Tibial artery (tissue), 4 donors: ENCODE data around the gene KMT2C.

Experiments used
- DNase-seq, 2 donors: peaks; one replicate each; pipeline ENCODE4 v3.0.0-alpha.2; 2019
- H3K27ac ChIP-seq, 2 donors: fragments of 200-600 bp; sonication (generic) in 1 of 2; 1 replicate in 1 of 2; 2 replicates in 1 of 2; pipeline ENCODE4 v1.5.1; 2018 to 2019; ENCODE audit warnings: mild to moderate bottlenecking in 1 of 2
- H3K27me3 ChIP-seq, 2 donors: fragments of 200-600 bp; sonication (generic) in 1 of 2; one replicate each; pipeline versions ENCODE4 v1.5.1 to v1.6.0; 2016 to 2019
- H3K36me3 ChIP-seq, 3 donors: fragments of 200-600 bp; sonication (generic) in 2 of 3; one replicate each; pipeline ENCODE4 v1.5.1; 2016 to 2019; ENCODE audit warnings: mild to moderate bottlenecking in 2 of 3
- H3K4me1 ChIP-seq, 4 donors: fragments of 200-600 bp; sonication (generic) in 2 of 4; 1 replicate in 3 of 4; 2 replicates in 1 of 4; pipeline ENCODE4 v1.5.1; 2016 to 2019
- H3K4me3 ChIP-seq, 2 donors: fragments of 200-600 bp; sonication (generic) in 1 of 2; 1 replicate in 1 of 2; 2 replicates in 1 of 2; pipeline ENCODE4 v1.5.1; 2018 to 2019; ENCODE audit warnings: mild to moderate bottlenecking in 2 of 2
- H3K9me3 ChIP-seq, 3 donors: fragments of 200-600 bp; sonication (generic) in 1 of 3; one replicate each; pipeline ENCODE4 v1.5.1; 2016 to 2019
- intact Hi-C: fragments of 100-400 bp; cut with DNase I; formaldehyde crosslinking; loops from one replicate; pipeline ENCODE4 v1.15.0; 2023; ENCODE audit warnings: low total_unique reads
- TF ChIP-seq, protein P1 (sequence below), 2 experiments: fragments of 200-600 bp in 1 of 2; fragments of 450-650 bp in 1 of 2; IDR thresholded peaks; one replicate each; pipeline ENCODE4 v1.5.1; 2017 to 2019; ENCODE audit warnings: antibody characterized with exemption in 2 of 2, mild to moderate bottlenecking in 1 of 2, moderate library complexity in 1 of 2

Gene KMT2C

DNA sequence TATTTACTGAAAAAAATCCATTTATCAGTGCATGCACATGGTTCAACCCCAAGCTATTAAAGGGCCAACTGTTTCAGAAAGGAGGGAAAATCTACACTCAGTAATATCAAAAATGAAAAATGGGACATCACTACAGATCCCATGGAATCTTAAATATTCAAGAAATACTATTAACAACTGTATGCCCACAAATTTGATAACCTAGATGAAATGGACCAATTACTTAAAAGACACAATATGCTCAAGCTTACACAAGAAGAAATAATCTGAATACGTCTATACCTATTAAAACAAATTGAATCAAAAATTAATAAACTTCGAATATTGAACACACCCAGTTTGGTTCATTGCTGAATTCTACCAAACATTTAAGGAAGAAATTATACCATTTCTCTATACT is 87.9 kb downstream of the KMT2C start:
- Histone ChIP-seq H3K4me3 (no peak overlapping the region), H3K9me3 (peaks cover 0 to 6% (median 0%) of the 10 kb centered on the region in 3 donors), H3K27me3 (no peaks in the 10 kb centered on the region), H3K36me3 (peaks cover 0 to 30% (median 6%) of the 10 kb centered on the region in 3 donors), H3K4me1 (peaks cover 0 to under 1% (median 0%) of the 10 kb centered on the region in 4 donors), H3K27ac (no peak overlapping the region)
- TF ChIP-seq, protein P1, sequence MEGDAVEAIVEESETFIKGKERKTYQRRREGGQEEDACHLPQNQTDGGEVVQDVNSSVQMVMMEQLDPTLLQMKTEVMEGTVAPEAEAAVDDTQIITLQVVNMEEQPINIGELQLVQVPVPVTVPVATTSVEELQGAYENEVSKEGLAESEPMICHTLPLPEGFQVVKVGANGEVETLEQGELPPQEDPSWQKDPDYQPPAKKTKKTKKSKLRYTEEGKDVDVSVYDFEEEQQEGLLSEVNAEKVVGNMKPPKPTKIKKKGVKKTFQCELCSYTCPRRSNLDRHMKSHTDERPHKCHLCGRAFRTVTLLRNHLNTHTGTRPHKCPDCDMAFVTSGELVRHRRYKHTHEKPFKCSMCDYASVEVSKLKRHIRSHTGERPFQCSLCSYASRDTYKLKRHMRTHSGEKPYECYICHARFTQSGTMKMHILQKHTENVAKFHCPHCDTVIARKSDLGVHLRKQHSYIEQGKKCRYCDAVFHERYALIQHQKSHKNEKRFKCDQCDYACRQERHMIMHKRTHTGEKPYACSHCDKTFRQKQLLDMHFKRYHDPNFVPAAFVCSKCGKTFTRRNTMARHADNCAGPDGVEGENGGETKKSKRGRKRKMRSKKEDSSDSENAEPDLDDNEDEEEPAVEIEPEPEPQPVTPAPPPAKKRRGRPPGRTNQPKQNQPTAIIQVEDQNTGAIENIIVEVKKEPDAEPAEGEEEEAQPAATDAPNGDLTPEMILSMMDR (IDR thresholded peaks at IDR 0.05): no peak
- intact Hi-C loops: no loop called here
- no peak for DNase-seq

DNA sequence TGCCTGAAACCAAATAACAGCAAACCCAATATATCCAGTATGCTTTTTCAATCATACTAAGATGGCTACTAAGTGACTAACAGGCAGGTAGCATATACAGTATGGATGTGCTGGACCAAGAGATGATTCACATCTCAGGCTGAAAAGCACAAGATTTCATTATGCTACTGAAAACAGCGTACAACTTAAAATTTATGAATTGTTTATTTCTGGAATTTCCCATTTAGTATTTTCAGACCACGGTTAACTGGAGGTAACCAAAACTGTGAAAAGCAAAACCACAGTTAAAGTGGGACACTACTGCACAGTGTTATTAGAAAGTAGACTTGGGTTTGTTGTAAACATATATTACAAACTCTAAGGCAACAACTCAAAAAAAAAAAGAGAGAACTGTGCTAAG is 91.5 kb downstream of the KMT2C start:
- Histone ChIP-seq H3K27ac (no peak overlapping the region), H3K4me3 (no peak overlapping the region), H3K4me1 (peaks cover 0 to 25% (median 11%) of the 10 kb centered on the region in 4 donors), H3K9me3 (peaks cover 0 to 6% (median 0%) of the 10 kb centered on the region in 3 donors), H3K27me3 (no peaks in the 10 kb centered on the region), H3K36me3 (peaks cover 0 to 13% (median 2%) of the 10 kb centered on the region in 3 donors)
- TF ChIP-seq, protein P1 (IDR thresholded peaks at IDR 0.05): no peak
- intact Hi-C loops: no loop called here
- DNase-seq: no peak

DNA sequence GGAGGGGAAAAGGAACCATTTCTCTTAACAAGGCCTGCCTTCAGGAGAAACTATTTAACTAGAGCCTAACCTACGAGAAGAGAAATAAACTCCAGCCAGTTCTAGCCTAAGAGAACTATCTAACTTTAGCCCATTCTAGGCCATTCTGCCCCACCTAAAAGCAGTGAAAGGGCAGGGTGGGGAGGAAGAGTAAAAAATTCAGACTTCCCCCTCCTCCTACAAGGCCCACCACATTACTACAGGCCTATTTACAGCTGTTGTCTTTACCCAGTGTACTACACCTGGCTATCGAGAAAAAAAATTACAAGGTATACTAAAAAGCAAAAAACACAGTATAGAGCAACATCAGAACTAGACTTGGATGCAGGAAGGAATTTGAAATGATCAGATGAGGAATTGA is 93.0 kb downstream of the KMT2C start:
- Histone ChIP-seq H3K27ac (no peak overlapping the region), H3K36me3 (no peaks in the 10 kb centered on the region), H3K4me3 (no peak overlapping the region), H3K4me1 (peaks cover 0 to 34% (median 13%) of the 10 kb centered on the region in 4 donors), H3K27me3 (no peaks in the 10 kb centered on the region), H3K9me3 (peaks cover 0 to 6% (median 0%) of the 10 kb centered on the region in 3 donors)
- intact Hi-C loops: no loop called here
- no peak for DNase-seq
- TF ChIP-seq, protein P1 (IDR thresholded peaks at IDR 0.05): no peak

DNA sequence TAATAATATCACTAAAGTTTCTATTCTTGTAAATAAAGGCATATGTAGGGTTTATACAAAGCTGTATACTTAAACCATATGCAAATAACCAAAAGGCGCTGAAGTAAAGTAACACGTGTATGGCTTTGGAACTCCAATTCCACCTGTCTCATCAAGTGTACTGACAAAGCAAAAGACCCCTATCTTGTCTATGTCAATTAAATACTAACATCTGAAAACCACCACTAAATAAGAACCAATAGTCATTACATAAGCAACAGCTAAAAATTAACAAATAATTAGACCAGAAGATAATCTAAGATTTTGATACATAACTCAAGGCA is 93.9 kb downstream of the KMT2C start:
- H3K27ac ChIP-seq: no peak overlapping the region
- TF ChIP-seq, protein P1 (IDR thresholded peaks at IDR 0.05): no peak
- intact Hi-C loops: no loop called here
- H3K4me3 ChIP-seq: no peak overlapping the region
- no peaks in the 10 kb centered on the region for H3K9me3 ChIP-seq
- DNase-seq: no peak
- H3K27me3 ChIP-seq: no peaks in the 10 kb centered on the region
- peaks cover 0 to 44% (median 17%) of the 10 kb centered on the region in 4 donors for H3K4me1 ChIP-seq
- no peaks in the 10 kb centered on the region for H3K36me3 ChIP-seq

DNA sequence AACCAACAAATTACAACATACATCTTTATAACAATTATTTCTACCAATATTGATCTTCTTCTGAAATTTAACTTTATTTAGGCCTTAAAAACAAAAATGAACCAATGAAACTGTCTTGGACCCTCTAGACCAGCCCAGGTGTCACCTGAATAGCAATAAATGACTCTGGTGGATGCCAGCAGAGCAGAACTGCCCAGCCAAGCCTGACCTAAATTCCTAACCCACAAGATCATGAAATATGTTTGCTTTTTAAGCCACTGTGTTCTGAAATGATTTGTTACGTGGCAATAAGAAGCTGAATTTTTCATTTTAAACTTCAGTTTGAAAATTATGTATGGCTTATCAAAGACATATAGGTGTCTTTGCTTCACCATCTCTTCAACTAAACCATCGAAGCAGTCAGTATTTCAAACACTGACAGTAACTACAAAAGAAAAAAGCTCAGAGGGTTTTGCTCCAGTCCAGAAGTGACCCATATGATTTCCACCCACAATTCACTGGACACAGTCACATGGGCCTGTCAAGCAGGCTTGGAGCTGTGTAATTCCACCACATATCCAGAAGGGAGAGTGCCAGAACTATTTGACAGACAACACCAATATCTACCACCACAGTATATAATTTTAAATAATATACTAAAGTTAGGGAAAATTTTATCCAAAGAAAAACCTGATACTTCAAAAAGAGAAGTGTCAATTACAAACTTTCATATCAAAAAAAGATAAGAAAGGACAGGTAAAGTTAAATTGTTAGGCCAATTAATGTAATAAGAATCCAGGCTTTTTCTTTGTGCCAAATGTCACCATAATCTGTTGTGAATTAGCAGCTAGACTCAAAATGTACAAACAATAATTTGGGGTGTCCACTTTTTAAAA is 94.5 kb downstream of the KMT2C start:
- TF ChIP-seq, protein P1 (IDR thresholded peaks at IDR 0.05): peak; percentile 27 to 50

More for the DNA sequence above, 94.5 kb downstream of the KMT2C start:
- Histone ChIP-seq H3K27ac (no peak overlapping the region), H3K9me3 (no peaks in the 10 kb centered on the region), H3K4me3 (no peak overlapping the region), H3K4me1 (peaks cover 0 to 50% (median 21%) of the 10 kb centered on the region in 4 donors), H3K36me3 (no peaks in the 10 kb centered on the region), H3K27me3 (no peaks in the 10 kb centered on the region)
- intact Hi-C loops: no loop called here
- no peak for DNase-seq
